Muscle of leg (tissue), 11 donors: ENCODE data around the gene POPDC3. TPM values are rescaled to one million over a fixed set of nuclear protein-coding genes. Genes with fewer than 3 reads are reported as not detected.

Source experiments
- DNase-seq: peaks from one replicate; pipeline ENCODE4 v3.0.0; 2013
- H3K27ac ChIP-seq: one replicate; pipeline ENCODE4 v1.5.1; 2013; ENCODE audit warnings: mild to moderate bottlenecking, low read length, control low read depth
- H3K27me3 ChIP-seq: one replicate; pipeline ENCODE4 v1.6.1; 2013; ENCODE audit warnings: low read length; ENCODE audit not compliant: control insufficient read depth, insufficient read depth
- H3K36me3 ChIP-seq: one replicate; pipeline ENCODE4 v1.6.1; 2013; ENCODE audit warnings: low read length; ENCODE audit not compliant: control insufficient read depth, insufficient read depth
- H3K4me1 ChIP-seq: one replicate; pipeline ENCODE4 v1.6.1; 2013; ENCODE audit warnings: low read length; ENCODE audit not compliant: control insufficient read depth, insufficient read depth
- H3K4me3 ChIP-seq: one replicate; pipeline ENCODE4 v1.5.1; 2013; ENCODE audit warnings: low read length, control low read depth
- H3K9me3 ChIP-seq: replicated peaks from 2 replicates; pipeline ENCODE4 v1.6.1; 2013; ENCODE audit warnings: low read depth, low read length; ENCODE audit not compliant: control insufficient read depth
- WGBS: methylation state at CpG from one replicate; pipeline ENCODE4 v1.1.5; 2013; ENCODE audit warnings: missing lambda C conversion rate; ENCODE audit not compliant: insufficient coverage; 5-methylcytosine and 5-hydroxymethylcytosine counted together
- polyA plus RNA-seq, 8 donors: library from polyadenylated mRNA; unstranded; fragments of 120-200 nt; gene quantifications; one replicate each; pipeline versions ENCODE4 v1.2.1 to v1.2.3, GENCODE V29; 2013; ENCODE audit warnings: inconsistent platforms in 1 of 8, low replicate concordance in 1 of 8; ENCODE audit not compliant: insufficient read length in 8 of 8, insufficient read depth in 1 of 8
- total RNA-seq: library from RNA; stranded (reverse); fragments of 120-200 nt; gene quantifications from one replicate; pipeline ENCODE4 v1.2.4, GENCODE V29; 2013

Gene POPDC3
- total and polyA plus RNA-seq, 9 donors, result 48.5 to 72.1 (median 61.0) TPM

DNA sequence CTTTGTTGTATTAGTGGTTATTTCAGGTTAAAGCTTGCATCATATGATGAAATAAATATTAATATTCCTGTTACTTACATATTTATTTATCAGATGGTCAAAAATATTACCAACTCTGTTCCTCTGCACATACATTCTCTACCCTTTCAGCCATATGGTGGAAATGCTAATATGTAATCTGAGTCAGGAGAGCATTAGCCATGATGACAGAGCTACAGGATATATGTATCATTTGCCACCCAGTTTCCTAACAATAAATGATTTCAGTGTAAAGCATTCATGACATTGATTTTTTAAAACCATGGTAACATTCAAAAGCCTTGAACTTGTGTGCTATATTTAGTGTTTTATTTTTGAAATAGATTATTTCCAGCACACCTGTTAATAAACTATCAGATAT lies 16.6 kb downstream of the POPDC3 start:
- H3K4me3 ChIP-seq, result no peak overlapping the region
- H3K27ac ChIP-seq, result peak overlapping the region; percentile 92
- no peaks in the 10 kb centered on the region for H3K9me3 ChIP-seq
- DNase-seq, result no peak
- peaks cover 12% of the 10 kb centered on the region for H3K36me3 ChIP-seq
- H3K4me1 ChIP-seq, result peaks cover 38% of the 10 kb centered on the region
- no peaks in the 10 kb centered on the region for H3K27me3 ChIP-seq

DNA sequence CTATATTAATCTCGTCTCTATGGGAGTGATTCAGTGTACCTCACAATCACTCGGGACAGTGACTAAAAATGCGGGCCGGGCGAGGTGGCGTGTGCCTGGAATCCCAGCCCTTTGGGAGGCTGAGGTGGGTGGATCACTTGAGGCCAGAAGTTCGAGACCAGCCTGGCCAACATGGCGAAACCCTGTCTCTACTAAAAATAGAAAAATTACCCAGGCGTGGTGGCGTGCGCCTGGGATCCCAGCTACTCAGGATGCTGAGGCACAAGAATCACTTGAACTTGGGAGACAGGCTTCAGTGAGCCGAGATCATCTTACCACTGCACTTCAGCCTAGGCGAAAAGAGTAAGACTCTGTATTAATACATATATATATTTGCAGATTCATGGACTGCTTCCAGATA lies 17.4 kb downstream of the POPDC3 start:
- no peak for DNase-seq
- peak overlapping the region; percentile 92 for H3K27ac ChIP-seq
- peaks cover 15% of the 10 kb centered on the region for H3K36me3 ChIP-seq
- H3K27me3 ChIP-seq, result no peaks in the 10 kb centered on the region
- WGBS, result 91% methylated on average over 6 of the region's 13 CpGs
- H3K9me3 ChIP-seq, result no peaks in the 10 kb centered on the region
- H3K4me1 ChIP-seq, result peaks cover 38% of the 10 kb centered on the region
- H3K4me3 ChIP-seq, result no peak overlapping the region

DNA sequence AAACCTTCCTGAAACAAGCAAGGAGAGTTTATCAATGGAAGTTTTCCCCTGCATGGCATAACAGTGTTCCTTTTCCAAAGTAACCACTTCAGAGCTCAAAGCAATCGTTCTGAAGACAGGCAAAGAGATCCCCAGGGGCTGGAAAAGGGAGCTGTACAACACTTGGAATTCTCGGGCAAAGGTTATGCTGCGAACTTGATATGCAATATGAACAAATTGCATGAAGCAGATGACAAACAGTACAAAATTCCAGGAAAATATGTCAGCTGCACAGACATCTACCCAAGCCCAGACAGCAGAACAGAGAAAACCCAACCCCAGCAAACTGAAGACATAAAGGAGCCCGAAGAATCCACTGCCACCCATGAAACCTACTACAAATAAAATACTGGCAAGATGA lies 18.4 kb downstream of the POPDC3 start:
- WGBS, result 56% methylated on average over 3 of the region's 4 CpGs

DNA sequence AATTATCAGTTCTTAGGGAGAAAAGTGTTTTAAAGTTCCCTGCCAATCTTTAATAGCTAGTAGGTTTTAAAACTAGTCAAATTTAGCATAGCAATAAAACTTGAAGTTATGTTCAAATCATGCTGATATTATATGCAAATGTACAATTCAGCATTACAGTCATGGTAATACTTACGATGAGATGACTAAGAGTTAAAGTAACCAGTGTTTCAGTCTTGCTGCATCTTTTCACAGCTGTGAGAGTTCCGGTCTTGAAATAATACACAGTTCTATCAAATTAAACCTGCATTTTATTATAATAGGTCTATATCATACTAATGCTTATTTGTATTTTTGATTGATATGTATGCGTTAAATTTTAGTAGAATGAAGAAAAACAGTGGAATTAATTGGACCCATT lies 26.1 kb downstream of the POPDC3 start:
- whole genome bisulfite sequencing, result no CpG with 5 or more reads among the region's 3 CpGs
- Histone ChIP-seq H3K27me3 (no peaks in the 10 kb centered on the region), H3K9me3 (no peaks in the 10 kb centered on the region), H3K27ac (no peak overlapping the region), H3K4me1 (peaks cover 7% of the 10 kb centered on the region), H3K36me3 (peaks cover 19% of the 10 kb centered on the region), H3K4me3 (no peak overlapping the region)
- DNase-seq, result no peak

More for the DNA sequence above, 18.4 kb downstream of the POPDC3 start:
- peak; percentile 63 for DNase-seq
- H3K27ac ChIP-seq, result peak overlapping the region; percentile 92
- H3K36me3 ChIP-seq, result peaks cover 20% of the 10 kb centered on the region
- H3K4me3 ChIP-seq, result no peak overlapping the region
- H3K4me1 ChIP-seq, result peaks cover 40% of the 10 kb centered on the region
- no peaks in the 10 kb centered on the region for H3K9me3 ChIP-seq
- H3K27me3 ChIP-seq, result no peaks in the 10 kb centered on the region

DNA sequence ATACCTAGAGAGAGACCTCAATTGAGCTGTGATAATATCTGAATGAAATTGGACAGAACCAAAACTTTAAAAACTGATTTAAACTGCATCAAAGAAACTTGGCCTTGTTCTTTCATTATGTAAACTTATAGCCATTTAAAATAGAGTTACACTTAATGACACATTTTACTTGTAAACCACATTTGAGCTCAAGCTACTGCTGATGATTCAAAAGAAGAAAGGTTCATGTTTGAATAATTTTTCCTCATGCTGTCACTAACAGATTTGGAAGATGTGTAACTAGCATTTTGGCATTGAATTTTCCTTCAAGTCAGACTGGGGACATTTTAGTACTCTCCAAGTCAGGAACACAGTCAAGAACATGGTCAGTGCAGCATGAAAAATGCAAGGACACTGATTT lies 26.9 kb downstream of the POPDC3 start:
- H3K4me1 ChIP-seq, result peaks cover 7% of the 10 kb centered on the region
- DNase-seq, result no peak
- H3K27ac ChIP-seq, result no peak overlapping the region
- no peaks in the 10 kb centered on the region for H3K27me3 ChIP-seq
- H3K9me3 ChIP-seq, result no peaks in the 10 kb centered on the region
- H3K36me3 ChIP-seq, result peaks cover 16% of the 10 kb centered on the region
- H3K4me3 ChIP-seq, result no peak overlapping the region

DNA sequence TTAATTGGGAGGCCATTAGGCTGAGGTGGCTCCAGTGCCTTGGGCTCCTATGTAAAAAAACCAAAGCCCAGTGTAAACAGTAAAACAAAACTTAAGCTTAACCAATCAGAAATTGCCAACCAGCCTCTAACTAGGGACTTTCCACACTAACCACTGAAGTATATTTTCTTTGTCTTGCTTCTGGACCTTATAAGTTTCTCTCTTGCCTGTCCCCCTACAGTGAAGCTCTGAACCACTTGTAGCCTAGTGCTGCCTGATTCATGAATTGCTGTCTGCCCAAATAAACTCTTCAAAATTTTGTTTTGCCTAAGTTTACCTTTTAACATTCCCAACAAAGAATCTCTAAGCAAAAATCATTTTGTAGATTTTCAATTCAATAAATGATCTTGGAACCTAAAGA lies 28.2 kb downstream of the POPDC3 start:
- no peak overlapping the region for H3K4me3 ChIP-seq
- H3K4me1 ChIP-seq, result peaks cover 5% of the 10 kb centered on the region
- H3K36me3 ChIP-seq, result peaks cover 11% of the 10 kb centered on the region
- no peak for DNase-seq
- no peak overlapping the region for H3K27ac ChIP-seq
- no peaks in the 10 kb centered on the region for H3K9me3 ChIP-seq
- H3K27me3 ChIP-seq, result no peaks in the 10 kb centered on the region

DNA sequence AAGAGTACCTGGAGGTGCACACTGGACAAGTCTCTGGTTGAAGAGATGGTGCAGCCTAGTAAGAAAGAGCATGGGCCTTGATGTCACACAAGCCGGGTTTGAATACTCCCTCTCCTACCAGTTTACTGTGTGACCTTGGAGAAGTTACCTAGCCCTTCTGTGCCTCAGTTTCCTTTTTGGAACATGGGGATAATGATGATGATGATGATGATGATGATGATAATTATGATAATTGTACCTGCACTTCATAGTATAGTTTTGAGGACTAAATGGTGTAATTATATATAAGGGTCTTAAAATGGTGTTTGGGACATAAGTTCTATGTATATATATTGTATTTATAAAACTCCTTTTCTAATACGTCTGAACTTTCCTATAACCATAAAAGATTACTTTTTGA lies 41.7 kb downstream of the POPDC3 start:
- Histone ChIP-seq H3K9me3 (no peaks in the 10 kb centered on the region), H3K4me3 (no peak overlapping the region), H3K27me3 (peaks cover 13% of the 10 kb centered on the region), H3K4me1 (no peaks in the 10 kb centered on the region), H3K27ac (no peak overlapping the region), H3K36me3 (no peaks in the 10 kb centered on the region)
- WGBS, result no CpG with 5 or more reads among the region's 2 CpGs
- DNase-seq, result no peak

DNA sequence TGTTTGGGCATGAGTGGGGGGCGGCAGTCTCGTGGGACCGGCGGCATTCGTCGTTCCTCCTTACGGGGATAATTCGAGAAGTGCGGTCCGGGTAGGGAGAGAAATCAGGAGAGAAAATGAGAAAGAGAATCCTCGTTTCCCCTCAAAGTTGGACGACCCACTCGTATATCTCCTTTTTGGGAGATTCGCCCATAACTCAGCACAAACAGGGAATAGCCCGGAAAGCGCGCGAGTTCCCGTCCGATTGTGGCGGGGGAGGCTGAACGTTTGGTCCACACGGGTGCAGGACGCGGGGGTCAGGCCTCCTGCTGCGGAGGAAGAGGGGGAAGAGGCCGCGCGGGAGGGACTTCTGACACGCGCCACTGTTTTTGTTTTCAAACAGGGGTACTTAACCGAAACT lies 42.4 kb downstream of the POPDC3 start:
- DNase-seq, result peak; percentile 41
- no peaks in the 10 kb centered on the region for H3K4me1 ChIP-seq
- H3K4me3 ChIP-seq, result peak overlapping the region; percentile 76
- H3K36me3 ChIP-seq, result peaks cover under 1% of the 10 kb centered on the region
- WGBS, result 2% methylated on average over 22 of the region's 32 CpGs
- peaks cover 13% of the 10 kb centered on the region for H3K27me3 ChIP-seq
- peak overlapping the region; percentile 94 for H3K27ac ChIP-seq
- no peaks in the 10 kb centered on the region for H3K9me3 ChIP-seq

DNA sequence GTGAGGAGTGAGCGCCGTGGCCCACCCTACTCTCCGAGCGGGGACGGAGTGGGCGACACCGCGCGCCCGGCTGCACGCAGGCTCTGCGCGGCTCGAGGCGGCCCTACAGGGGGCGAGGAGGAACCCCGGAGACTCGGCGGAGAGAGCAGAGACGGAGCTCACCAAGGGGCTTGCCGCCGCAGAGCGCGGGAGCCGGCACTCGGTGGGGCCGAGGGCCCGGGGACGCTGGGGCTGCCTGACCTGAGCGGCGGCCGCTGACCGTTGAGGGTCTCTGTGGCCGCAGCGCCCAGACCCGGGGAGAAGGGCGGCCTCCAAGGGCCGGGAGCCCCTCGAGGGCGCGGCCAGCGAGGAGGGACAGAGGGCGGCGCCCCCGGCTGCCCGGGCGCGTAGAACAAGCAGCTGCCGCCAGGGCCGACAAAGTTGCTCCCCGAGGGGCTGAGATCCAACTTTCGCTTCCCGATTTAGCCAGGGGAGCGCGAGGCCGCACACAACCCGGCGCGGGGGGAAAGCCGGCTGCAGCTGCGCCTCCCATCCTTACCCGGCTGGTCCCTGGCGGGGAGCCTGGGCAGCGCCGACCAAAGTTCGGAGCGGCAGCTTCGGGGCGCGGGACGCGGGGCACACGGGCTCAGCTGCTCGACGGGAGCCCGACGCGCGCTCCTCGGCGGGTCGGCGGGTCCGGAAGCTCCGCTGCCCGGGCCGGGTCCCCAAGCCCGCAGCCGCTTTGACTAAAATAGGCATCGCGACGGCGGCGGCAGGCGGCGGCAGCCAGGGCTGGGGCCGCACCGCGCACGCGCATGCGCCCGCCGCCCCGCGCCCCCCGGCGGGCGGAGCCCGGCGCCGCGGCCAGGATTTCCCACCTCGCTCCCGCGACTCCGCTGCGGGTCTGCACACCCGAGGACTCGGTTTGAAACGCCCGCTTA lies 43.1 kb downstream of the POPDC3 start:
- Histone ChIP-seq H3K4me1 (no peaks in the 10 kb centered on the region), H3K27me3 (peaks cover 13% of the 10 kb centered on the region), H3K36me3 (peaks cover 3% of the 10 kb centered on the region), H3K4me3 (peak overlapping the region; percentile 76), H3K27ac (peak overlapping the region; percentile 94), H3K9me3 (no peaks in the 10 kb centered on the region)
- WGBS, result under 1% methylated on average over 120 of the region's 122 CpGs
- DNase-seq, result peak; percentile 86

DNA sequence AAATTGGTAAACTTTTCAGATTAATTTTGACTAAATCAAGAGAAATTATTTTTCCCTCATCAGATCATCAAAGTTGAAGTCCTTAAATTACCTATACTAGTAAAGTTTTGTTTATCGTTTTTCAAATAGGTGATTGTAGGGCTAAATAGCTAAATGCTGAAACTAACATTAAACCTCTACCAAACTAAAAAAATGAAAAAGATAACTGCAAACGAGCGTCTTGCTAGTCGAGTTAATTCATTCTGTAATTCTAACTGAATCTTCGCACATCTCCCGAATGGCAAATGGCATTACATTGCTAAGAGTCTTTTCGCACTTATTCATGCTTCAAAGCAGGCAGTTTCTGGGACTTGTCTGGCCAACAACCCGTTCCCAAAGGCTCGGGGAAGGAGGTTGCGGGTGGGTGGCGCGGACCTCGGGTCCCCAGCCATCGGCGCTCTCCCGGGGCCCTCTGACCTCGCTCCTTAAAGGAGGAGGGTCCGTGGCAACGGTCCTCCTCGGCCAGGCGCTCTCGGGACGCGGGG lies 43.8 kb downstream of the POPDC3 start:
- Histone ChIP-seq H3K27me3 (peaks cover 13% of the 10 kb centered on the region), H3K4me1 (no peaks in the 10 kb centered on the region), H3K9me3 (no peaks in the 10 kb centered on the region), H3K36me3 (peaks cover 3% of the 10 kb centered on the region), H3K27ac (peak overlapping the region; percentile 86), H3K4me3 (peak overlapping the region; percentile 76)
- WGBS, result 8% methylated on average over 23 of the region's 24 CpGs
- no peak for DNase-seq
